Activated naive CD4-positive, alpha-beta T cell treated with anti-CD3 and anti-CD28 coated beads, Interleukin-2, amount 50 U/mL, for 24 hours (primary cell): ENCODE data around the gene DCAF4.
A peak's percentile ranks its signal among the peaks of the same experiment; 100 is the strongest.
"Not testable (repeated sequence)": the region's sequence is repeated elsewhere in the genome, so short reads cannot be mapped to it uniquely, and the experiment has no call there.

Experiments used
- H3K27ac Mint-ChIP-seq: one replicate; pipeline ENCODE4 v1.8.0; 2021; ENCODE audit warnings: mild to moderate bottlenecking, mixed read lengths
- H3K27me3 Mint-ChIP-seq: one replicate; pipeline ENCODE4 v1.8.0; 2021; ENCODE audit warnings: mixed read lengths
- H3K36me3 Mint-ChIP-seq: one replicate; pipeline ENCODE4 v1.8.0; 2021; ENCODE audit warnings: mixed read lengths
- H3K4me1 Mint-ChIP-seq: one replicate; pipeline ENCODE4 v1.8.0; 2021; ENCODE audit warnings: mixed read lengths
- H3K4me3 Mint-ChIP-seq: one replicate; pipeline ENCODE4 v1.8.0; 2021; ENCODE audit warnings: mild to moderate bottlenecking, mixed read lengths
- H3K9me3 Mint-ChIP-seq: one replicate; pipeline ENCODE4 v1.8.0; 2021; ENCODE audit warnings: mixed read lengths

DCAF4 gene

GRCh38 chr14:72943876-72944430 lies 17.7 kb downstream of the DCAF4 start:
- Mint-ChIP-seq H3K9me3 (no peaks in the 10 kb centered on the region), H3K27ac (peak overlapping the region; percentile 23), H3K36me3 (peaks cover 13% of the 10 kb centered on the region), H3K27me3 (no peaks in the 10 kb centered on the region), H3K4me1 (peaks cover 5% of the 10 kb centered on the region), H3K4me3 (no peak overlapping the region)

GRCh38 chr14:72945356-72946027 lies 19.2 kb downstream of the DCAF4 start:
- Mint-ChIP-seq H3K4me3 (no peak overlapping the region), H3K9me3 (no peaks in the 10 kb centered on the region), H3K27me3 (no peaks in the 10 kb centered on the region), H3K4me1 (peaks cover 5% of the 10 kb centered on the region), H3K27ac (no peak overlapping the region), H3K36me3 (peaks cover 11% of the 10 kb centered on the region)

GRCh38 chr14:72946491-72946890 lies 20.2 kb downstream of the DCAF4 start:
- no peak overlapping the region for H3K27ac Mint-ChIP-seq
- H3K27me3 Mint-ChIP-seq = no peaks in the 10 kb centered on the region
- H3K36me3 Mint-ChIP-seq = peaks cover 11% of the 10 kb centered on the region
- H3K9me3 Mint-ChIP-seq = no peaks in the 10 kb centered on the region
- no peak overlapping the region for H3K4me3 Mint-ChIP-seq
- H3K4me1 Mint-ChIP-seq = peaks cover 5% of the 10 kb centered on the region

DNA sequence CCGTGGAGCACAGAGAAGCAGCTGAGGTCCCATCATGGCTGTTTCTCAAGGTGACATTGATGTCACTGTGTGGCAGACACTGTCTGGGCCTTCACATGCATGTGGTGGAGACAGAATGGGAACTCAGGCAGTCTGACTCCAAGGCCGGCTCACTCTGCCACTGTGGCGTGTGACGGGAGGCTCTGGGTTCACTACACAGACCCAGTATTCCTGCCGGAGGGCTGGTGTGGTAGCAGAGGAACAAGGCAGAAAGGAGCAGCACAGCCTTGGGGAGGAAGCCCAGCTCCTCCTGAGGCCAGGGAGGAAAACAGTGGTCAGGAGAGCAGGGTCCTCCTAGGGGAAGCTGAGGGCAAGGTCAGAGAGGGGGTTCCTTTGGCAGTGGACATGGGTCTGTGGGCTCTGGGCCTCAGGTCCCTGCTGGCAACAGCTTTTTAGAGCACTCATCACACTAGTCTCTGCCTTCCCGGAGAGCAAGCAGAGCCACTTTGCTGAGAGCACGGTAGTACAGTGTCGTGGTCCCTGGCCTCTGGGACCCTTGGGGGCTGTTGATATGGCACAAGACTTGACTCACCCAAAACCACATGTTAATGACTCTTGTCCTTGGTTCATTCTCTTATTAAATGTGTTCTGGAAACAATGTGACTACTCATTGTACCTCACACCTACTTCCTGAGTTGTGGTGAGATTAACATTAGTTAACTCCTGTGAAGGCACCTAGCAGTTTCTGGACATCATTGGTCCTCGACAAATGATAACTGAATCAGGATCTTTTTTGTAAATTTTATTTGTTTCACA lies 21.3 kb downstream of the DCAF4 start:
- Mint-ChIP-seq H3K9me3 (no peaks in the 10 kb centered on the region), H3K36me3 (peaks cover 10% of the 10 kb centered on the region), H3K27me3 (no peaks in the 10 kb centered on the region), H3K4me3 (no peak overlapping the region), H3K4me1 (peaks cover 5% of the 10 kb centered on the region), H3K27ac (no peak overlapping the region)

DNA sequence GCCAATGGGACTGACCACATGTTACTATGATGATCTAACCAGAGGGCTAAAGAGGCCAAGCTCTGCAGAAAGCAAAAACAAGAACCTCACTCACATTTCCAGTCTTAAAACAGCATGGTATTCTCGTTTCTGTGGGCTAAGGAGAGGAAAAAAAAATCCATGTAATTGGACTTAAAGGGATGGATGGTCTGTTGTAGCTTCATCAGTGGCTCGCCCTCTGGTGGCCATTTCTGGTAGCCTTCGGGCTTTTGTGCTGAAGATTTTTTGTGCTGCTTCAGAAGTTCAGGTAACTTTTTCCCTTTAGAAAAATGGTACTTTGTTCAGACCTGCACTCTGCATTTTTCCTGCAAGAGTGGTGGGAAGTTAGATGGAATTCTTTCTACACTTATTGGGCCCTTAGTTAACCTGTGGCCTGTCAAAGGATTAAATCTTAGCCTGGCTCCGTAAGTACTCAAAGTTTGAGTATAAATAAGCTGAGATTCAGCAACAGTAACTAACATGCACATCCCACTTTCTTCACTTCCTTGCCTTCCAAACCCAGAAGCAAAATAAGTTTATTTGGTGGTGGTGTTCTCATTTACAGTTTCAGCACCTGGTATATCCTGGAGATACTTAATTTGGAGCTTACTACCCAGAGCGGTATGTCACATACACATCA lies 22.3 kb downstream of the DCAF4 start:
- Mint-ChIP-seq H3K36me3 (peaks cover 9% of the 10 kb centered on the region), H3K4me3 (no peak overlapping the region), H3K27ac (no peak overlapping the region), H3K4me1 (peaks cover 5% of the 10 kb centered on the region), H3K27me3 (no peaks in the 10 kb centered on the region), H3K9me3 (no peaks in the 10 kb centered on the region)

DNA sequence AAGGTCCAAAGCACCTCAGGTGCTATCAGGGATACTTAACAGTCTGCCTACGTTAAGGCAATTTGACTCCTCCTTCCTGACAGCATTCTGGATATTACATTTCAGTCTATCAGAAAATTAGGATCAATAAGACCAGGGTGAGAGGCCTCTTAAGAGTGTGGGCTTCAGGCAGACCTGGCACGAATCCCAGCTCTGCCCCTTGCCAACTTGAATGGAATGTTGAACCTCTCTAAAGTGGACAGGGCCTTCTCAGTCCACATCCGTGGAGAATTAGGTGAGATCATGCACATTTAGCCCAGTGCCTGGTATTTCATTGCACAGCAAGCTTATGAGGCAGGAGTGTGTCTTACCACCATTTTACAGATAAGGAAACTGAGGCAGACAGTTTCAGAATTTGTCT lies 25.9 kb downstream of the DCAF4 start:
- Mint-ChIP-seq H3K9me3 (no peaks in the 10 kb centered on the region), H3K27ac (no peak overlapping the region), H3K27me3 (no peaks in the 10 kb centered on the region), H3K4me1 (peaks cover 5% of the 10 kb centered on the region), H3K4me3 (no peak overlapping the region), H3K36me3 (peaks cover 9% of the 10 kb centered on the region)

DNA sequence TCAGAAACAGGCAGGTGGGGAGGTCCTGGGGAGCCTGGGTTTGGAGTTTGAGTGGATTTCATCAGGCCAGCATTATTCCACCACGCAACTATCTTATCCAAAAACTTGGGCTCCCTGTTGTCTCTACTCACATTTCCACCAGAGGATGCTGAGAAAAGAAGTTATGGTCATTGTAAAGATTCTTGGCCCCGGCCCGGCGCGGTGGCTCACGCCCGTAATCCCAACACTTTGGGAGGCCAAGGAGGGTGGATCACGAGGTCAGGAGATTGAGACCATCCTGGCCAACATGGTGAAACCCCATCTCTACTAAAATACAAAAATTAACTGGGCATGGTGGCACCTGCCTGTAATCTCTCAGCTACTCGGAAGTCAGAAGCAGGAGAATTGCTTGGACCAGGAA lies 30.5 kb downstream of the DCAF4 start:
- not testable (repeated sequence) for H3K4me1 Mint-ChIP-seq, H3K27me3 Mint-ChIP-seq, H3K4me3 Mint-ChIP-seq, H3K9me3 Mint-ChIP-seq, H3K27ac Mint-ChIP-seq
- peaks cover 14% of the 10 kb centered on the region for H3K36me3 Mint-ChIP-seq

- Mint-ChIP-seq H3K27ac (no peak overlapping the region), H3K36me3 (peaks cover 11% of the 10 kb centered on the region), H3K4me3 (no peak overlapping the region), H3K9me3 (no peaks in the 10 kb centered on the region), H3K27me3 (no peaks in the 10 kb centered on the region), H3K4me1 (no peaks in the 10 kb centered on the region)
Observed at GRCh38 chr14:72957213-72957612, 30.9 kb downstream of the DCAF4 start.

GRCh38 chr14:72958548-72958947 lies 32.3 kb downstream of the DCAF4 start:
- Mint-ChIP-seq H3K4me3 (no peak overlapping the region), H3K36me3 (peaks cover 13% of the 10 kb centered on the region), H3K27ac (peak overlapping the region; percentile 17), H3K4me1 (no peaks in the 10 kb centered on the region), H3K9me3 (no peaks in the 10 kb centered on the region), H3K27me3 (no peaks in the 10 kb centered on the region)

GRCh38 chr14:72961016-72961415 lies 34.8 kb downstream of the DCAF4 start:
- not testable (repeated sequence) for H3K27me3 Mint-ChIP-seq, H3K4me3 Mint-ChIP-seq, H3K9me3 Mint-ChIP-seq, H3K4me1 Mint-ChIP-seq, H3K27ac Mint-ChIP-seq
- peaks cover 18% of the 10 kb centered on the region for H3K36me3 Mint-ChIP-seq

GRCh38 chr14:72961579-72962335 lies 35.5 kb downstream of the DCAF4 start:
- Mint-ChIP-seq H3K27ac (no peak overlapping the region), H3K9me3 (no peaks in the 10 kb centered on the region), H3K4me1 (peaks cover 4% of the 10 kb centered on the region), H3K27me3 (no peaks in the 10 kb centered on the region), H3K36me3 (peaks cover 18% of the 10 kb centered on the region), H3K4me3 (no peak overlapping the region)

GRCh38 chr14:72962336-72962754 lies 36.1 kb downstream of the DCAF4 start:
- not testable (repeated sequence) for H3K4me1 Mint-ChIP-seq, H3K27ac Mint-ChIP-seq, H3K4me3 Mint-ChIP-seq, H3K9me3 Mint-ChIP-seq, H3K27me3 Mint-ChIP-seq
- H3K36me3 Mint-ChIP-seq = peaks cover 18% of the 10 kb centered on the region

DNA sequence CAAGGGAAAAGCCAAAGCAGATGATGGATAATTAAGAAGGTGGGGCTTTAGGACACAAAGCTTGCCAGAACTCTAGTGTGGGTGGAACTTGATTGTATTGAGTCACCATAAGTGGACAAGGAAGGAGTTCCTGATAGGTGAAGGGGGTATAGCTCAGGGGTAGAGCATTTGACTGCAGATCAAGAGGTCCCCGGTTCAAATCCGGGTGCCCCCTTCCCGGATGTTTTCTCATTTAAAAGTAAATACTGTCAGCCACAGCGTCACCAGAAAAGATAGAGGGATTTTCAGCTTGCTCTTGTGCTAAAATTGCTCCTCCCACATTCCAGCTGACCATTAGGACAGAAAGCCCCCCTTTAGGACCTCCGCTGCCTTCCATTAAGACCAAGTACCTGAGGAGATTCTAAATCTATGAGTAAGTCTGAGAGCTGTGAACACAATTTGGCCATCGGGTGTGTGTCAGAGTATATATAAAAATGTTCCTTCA lies 36.6 kb downstream of the DCAF4 start:
- Mint-ChIP-seq H3K4me1 (peaks cover 4% of the 10 kb centered on the region), H3K27me3 (no peaks in the 10 kb centered on the region), H3K36me3 (peaks cover 18% of the 10 kb centered on the region), H3K9me3 (no peaks in the 10 kb centered on the region), H3K27ac (no peak overlapping the region), H3K4me3 (no peak overlapping the region)

DNA sequence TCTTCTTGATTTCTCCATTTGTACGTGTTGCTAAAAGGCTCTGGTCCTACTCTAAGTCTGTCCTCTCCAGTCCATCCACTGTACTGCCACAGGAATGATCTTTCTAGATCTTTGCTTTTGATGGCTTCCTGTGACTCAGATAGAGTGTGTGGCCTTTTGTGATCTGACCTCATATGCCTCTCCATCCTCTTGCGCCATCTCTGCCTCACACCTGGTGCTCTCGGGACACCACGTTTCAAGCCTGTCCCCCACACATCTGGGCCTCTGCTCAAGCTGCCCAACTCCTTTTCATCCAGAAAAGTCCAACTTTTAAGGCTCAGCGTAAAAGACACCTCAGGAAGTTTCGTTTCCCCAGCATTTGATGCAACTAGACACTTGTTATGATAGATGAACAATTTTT lies 39.0 kb downstream of the DCAF4 start:
- H3K4me3 Mint-ChIP-seq = no peak overlapping the region
- no peaks in the 10 kb centered on the region for H3K27me3 Mint-ChIP-seq
- H3K27ac Mint-ChIP-seq = peak overlapping the region; percentile 83
- H3K4me1 Mint-ChIP-seq = peaks cover 4% of the 10 kb centered on the region
- H3K9me3 Mint-ChIP-seq = no peaks in the 10 kb centered on the region
- H3K36me3 Mint-ChIP-seq = peaks cover 17% of the 10 kb centered on the region

DNA sequence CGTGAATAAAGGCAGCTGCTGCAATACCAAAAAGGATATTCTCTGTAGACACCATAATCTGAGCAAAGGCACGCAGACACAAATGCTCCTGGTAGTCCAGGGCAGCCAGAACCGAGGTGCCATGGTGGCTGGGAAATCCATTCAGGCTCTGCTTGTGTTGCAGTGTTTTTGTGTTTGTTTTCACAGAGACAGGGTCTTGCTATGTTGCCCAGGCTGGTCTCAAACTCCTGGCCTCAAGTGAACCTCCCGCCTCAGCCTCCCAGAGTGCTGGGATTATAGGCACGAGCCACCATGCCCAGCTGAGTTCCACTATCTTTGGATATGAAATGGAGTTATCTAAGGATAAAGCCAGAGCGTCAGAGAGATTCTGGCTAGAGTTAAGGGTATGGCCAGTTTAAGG lies 39.8 kb downstream of the DCAF4 start:
- Mint-ChIP-seq H3K36me3 (peaks cover 14% of the 10 kb centered on the region), H3K27ac (peak overlapping the region; percentile 57), H3K4me1 (peaks cover 4% of the 10 kb centered on the region), H3K9me3 (no peaks in the 10 kb centered on the region), H3K27me3 (no peaks in the 10 kb centered on the region), H3K4me3 (no peak overlapping the region)
